ENCODE results near the gene JAM2. TPM values are rescaled to one million over a fixed set of nuclear protein-coding genes. Genes with fewer than 3 reads are reported as not detected.

The JAM2 gene
- 0.01 TPM in 1 of 2 replicates, not detected in the other for polyA plus RNA-seq (2011; rRNA removed)
- not detected in 2 replicates for polyA plus RNA-seq (2012; cell fraction: cytosol; rRNA removed)
- polyA plus RNA-seq (2012; cell fraction: nucleus; rRNA removed), result not detected in 2 replicates
- 0.01 TPM in 1 of 3 replicates, not detected in the others for polyA plus RNA-seq (2017; fragmentation: RNase III; extraction: RNeasy Plus Mini Kit Qiagen cat#74134 plus additional on column Dnase treatment)
- polyA minus RNA-seq (2011; rRNA and poly(A)+ RNA removed), result not detected in 2 replicates

GRCh38 chr21:25638660-25639550, at the start of gene JAM2:
Gene JAM2, plus strand, starts transcription at chr21:25639258. Its CDS starts 564 bp downstream, at chr21:25639822.
- Histone ChIP-seq H3K4me3 (peak within 1 kb of the TSS; percentile 46), H3K9me3 (no peaks in the 10 kb centered on the region), H3K4me1 (peaks cover 4% of the 10 kb centered on the region; the same call in 1 of the 3 replicates), H3K27ac (peak within 1 kb of the TSS in 1 of 2 experiments; percentile 48; a peak in 2 of 6 replicates), H3K4me2 (peak within 1 kb of the TSS; percentile 94)
- POLR2A ChIA-PET, result no interaction called here
- TF ChIP-seq ZC3H11A (IDR thresholded peaks at IDR 0.05), result no peak
- TF ChIP-seq RNF2 (IDR thresholded peaks at IDR 0.05; ENCODE audit: borderline replicate concordance, low read depth), result peak; percentile 72; the same call in 1 of the 2 replicates
- FAIRE-seq (no peak), DNase-seq (ENCODE audit: low read depth in 1 of 2, low spot score in 1 of 2) (no peak), ATAC-seq (peak; percentile 45 to 68; a peak in 4 of 6 replicates)
- CTCF ChIA-PET, result interaction anchor here (1.3 to 2.9 kb wide), 3 partner anchors 30 to 73 kb away, joined by 3 to 11 read pairs (median 4); no protein-coding TSS in a partner anchor
- WGBS (ENCODE audit: missing lambda C conversion rate), result 2% methylated on average over 18 of the region's 41 CpGs

GRCh38 chr21:25589887-25590286, 49.2 kb upstream of the JAM2 start:
- Histone ChIP-seq H3K4me3 (no peak overlapping the region), H3K4me2 (no peak overlapping the region), H3K4me1 (no peaks in the 10 kb centered on the region), H3K27ac (no peak overlapping the region), H3K9me3 (no peaks in the 10 kb centered on the region)
- ChIA-PET POLR2A (no interaction called here), CTCF (interaction anchor here (0.6 kb wide), 1 partner anchor 155 kb away, joined by 4 read pairs; no protein-coding TSS in a partner anchor)
- ATAC-seq (no peak), FAIRE-seq (no peak), DNase-seq (ENCODE audit: low read depth in 1 of 2, low spot score in 1 of 2) (no peak)
- 100% methylated on average over 1 of the region's 1 CpG for WGBS (ENCODE audit: missing lambda C conversion rate)
- TF ChIP-seq HOXA7 (CRISPR knock-in tag; IDR thresholded peaks at IDR 0.05) (no peak), EHF (CRISPR knock-in tag; IDR thresholded peaks at IDR 0.05) (no peak), ATOH8 (CRISPR knock-in tag; IDR thresholded peaks at IDR 0.05; ENCODE audit: low read depth) (no peak), CBX8 (IDR thresholded peaks at IDR 0.05) (no peak), KDM5A (IDR thresholded peaks at IDR 0.05) (no peak), TFCP2L1 (CRISPR knock-in tag; IDR thresholded peaks at IDR 0.05) (no peak), RFX5 (IDR thresholded peaks at IDR 0.05) (no peak), CEBPB (IDR thresholded peaks at IDR 0.05) (no peak), SREBF2 (IDR thresholded peaks at IDR 0.05) (no peak), ZNF302 (CRISPR knock-in tag; IDR thresholded peaks at IDR 0.05) (no peak), CHD4 (IDR thresholded peaks at IDR 0.05; ENCODE audit: borderline replicate concordance) (no peak), ZC3H11A (IDR thresholded peaks at IDR 0.05) (no peak), CHD2 (IDR thresholded peaks at IDR 0.05; ENCODE audit: low read length, partially characterized antibody) (no peak), EP300 (IDR thresholded peaks at IDR 0.05) (no peak), HDAC2 (IDR thresholded peaks at IDR 0.05) (no peak), NFE2L2 (conservative IDR thresholded peaks at IDR 0.05; ENCODE audit: low read length) (no peak), KDM1A (IDR thresholded peaks at IDR 0.05; ENCODE audit: low read depth) (no peak), EHMT2 (IDR thresholded peaks at IDR 0.05; ENCODE audit: low read depth) (no peak), TP53 (CRISPR knock-in tag; IDR thresholded peaks at IDR 0.05) (no peak)

- POLR2A ChIA-PET, result no interaction called here
- 6% methylated on average over 9 of the region's 71 CpGs for WGBS (ENCODE audit: missing lambda C conversion rate)
- peak; percentile 98 to 99 for ATAC-seq
- Histone ChIP-seq H3K27ac (peak within 1 kb of the TSS; percentile 85 to 93), H3K9me3 (no peaks in the 10 kb centered on the region), H3K4me2 (peak within 1 kb of the TSS; percentile 97), H3K4me3 (peak within 1 kb of the TSS; percentile 89), H3K4me1 (no peaks in the 10 kb centered on the region; the same call in 2 of the 3 replicates)
- DNase-seq (ENCODE audit: low read depth in 1 of 2, low spot score in 1 of 2), result peak; percentile 65 to 87
- no peak for FAIRE-seq
- CTCF ChIA-PET, result interaction anchor here (0.8 to 2.3 kb wide), 25 partner anchors 8 to 1106 kb away, joined by 3 to 31 read pairs (median 5); no protein-coding TSS in a partner anchor
- TF ChIP-seq ZC3H11A (IDR thresholded peaks at IDR 0.05) (no peak), MYC (IDR thresholded peaks at IDR 0.05; ENCODE audit: borderline replicate concordance, low read length) (no peak), JUN (IDR thresholded peaks at IDR 0.05) (peak in 1 of 2 experiments; percentile 74; a peak in 3 of 5 replicates), RCOR1 (IDR thresholded peaks at IDR 0.05; ENCODE audit: low read depth, low read length) (no peak), HMGXB4 (CRISPR knock-in tag; IDR thresholded peaks at IDR 0.05; ENCODE audit: borderline replicate concordance) (peak; percentile 72; the same call in 1 of the 2 replicates), CHD4 (IDR thresholded peaks at IDR 0.05; ENCODE audit: borderline replicate concordance) (0 out of 2 replicates have a peak, but pooled peaks have one; percentile 52), E2F6 (IDR thresholded peaks at IDR 0.05; ENCODE audit: borderline replicate concordance, low read depth) (0 out of 2 replicates have a peak, but pooled peaks have one; percentile 51), RAD21 (conservative IDR thresholded peaks at IDR 0.05 in 1 of 2, IDR thresholded peaks at IDR 0.05 in 1 of 2) (peak in 1 of 2 experiments; percentile 9; a peak in 1 of 5 replicates), EHF (CRISPR knock-in tag; IDR thresholded peaks at IDR 0.05) (no peak), KDM5A (IDR thresholded peaks at IDR 0.05) (peak; percentile 95)
Measured at GRCh38 chr21:25607151-25608043, 31.7 kb upstream of the JAM2 start, which contains the start of gene MRPL39. Gene MRPL39, minus strand, starts transcription at chr21:25607481. Its CDS starts 6 bp downstream, at chr21:25607475.
